ENCODE measurements around the gene SMIM32. TPM values are rescaled to one million over a fixed set of nuclear protein-coding genes. Genes with fewer than 3 reads are reported as not detected.

SMIM32 gene
- total and polyA plus RNA-seq, 9 of the 15 experiments (the other 6 are each of a cell fraction or from before 2014, with no cell fraction given): not detected

GRCh38 chr5:136166909-136167308 lies 26.1 kb downstream of the SMIM32 start:
- Histone ChIP-seq H3K9me3 (replicated peaks; ENCODE audit: control insufficient read depth, insufficient read depth, low read depth, low read length) (no peaks in the 10 kb centered on the region), H3K4me1 (replicated peaks in 1 of 2; ENCODE audit: control insufficient read depth in 2 of 2, insufficient read depth in 2 of 2, low read length in 2 of 2) (no peaks in the 10 kb centered on the region), H3K27me3 (ENCODE audit: control insufficient read depth in 2 of 2, insufficient read depth in 2 of 2, low read length in 2 of 2) (no peaks in the 10 kb centered on the region), H3K4me2 (ENCODE audit: insufficient read depth, low read length) (no peak overlapping the region), H2AFZ (ENCODE audit: low read depth, low read length) (no peak overlapping the region), H4K20me1 (replicated peaks; ENCODE audit: control insufficient read depth, insufficient read depth, low read length) (no peaks in the 10 kb centered on the region), H3K27ac (ENCODE audit: extremely low read depth, low read depth, low read length) (no peak overlapping the region), H3K4me3 (no peak overlapping the region), H3K36me3 (ENCODE audit: control insufficient read depth, insufficient read depth, low read length) (peaks cover 39% of the 10 kb centered on the region; the same call in 2 of the 3 replicates), H3K9ac (ENCODE audit: insufficient read depth in 1 of 2, low read depth in 2 of 2, low read length in 2 of 2) (no peak overlapping the region), H3K79me2 (ENCODE audit: control insufficient read depth, insufficient read depth, low read length) (no peaks in the 10 kb centered on the region; the same call in 2 of the 3 replicates), H3K9me1 (ENCODE audit: control insufficient read depth, insufficient read depth, low read length) (no peaks in the 10 kb centered on the region)
- POLR2A ChIA-PET: no interaction called here
- ATAC-seq (no peak), FAIRE-seq (no peak), DNase-seq (ENCODE audit: extremely low read depth in 1 of 4, low spot score in 3 of 4) (no peak)
- in situ Hi-C loops (cut with MboI) (no loop called here), intact Hi-C loops (cut with micrococcal nuclease) (no loop called here)
- BruUV-seq (replicated peaks): no TSS peak
- CTCF ChIA-PET (ENCODE audit: low intra/inter-chr PET ratio): no interaction called here
- 88% methylated on average over 4 of the region's 4 CpGs for WGBS (ENCODE audit: insufficient coverage, low coverage, missing lambda C conversion rate)
- TF ChIP-seq ZNF436 (CRISPR knock-in tag; IDR thresholded peaks at IDR 0.05) (no peak), FUS (optimal IDR thresholded peaks at IDR 0.05; ENCODE audit: low read depth, low read length) (no peak), ZFPM2 (CRISPR knock-in tag; IDR thresholded peaks at IDR 0.05) (no peak), BRF1 (IDR thresholded peaks at IDR 0.05; ENCODE audit: borderline replicate concordance, extremely low read depth, insufficient read length) (no peak), MCM5 (IDR thresholded peaks at IDR 0.05; ENCODE audit: low read depth) (no peak)

DNA sequence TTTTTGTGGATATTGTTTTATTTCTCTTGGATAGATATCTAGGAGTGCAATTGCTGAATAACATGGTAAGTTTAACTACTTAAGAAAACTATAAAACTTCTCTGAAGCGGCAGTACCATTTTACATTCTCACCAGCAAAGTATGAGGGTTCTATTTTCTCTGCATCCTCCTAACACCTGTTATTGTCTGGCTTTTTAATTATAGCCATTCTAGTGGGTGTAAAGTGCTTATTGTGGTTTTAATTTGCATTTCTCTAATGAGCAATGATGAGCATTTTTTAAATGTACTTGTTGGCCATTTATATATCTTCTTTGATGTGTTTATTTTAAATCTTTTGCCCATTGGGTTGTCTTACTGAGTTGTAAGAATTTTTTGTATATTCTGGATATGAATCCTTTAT lies 28.7 kb downstream of the SMIM32 start:
- 100% methylated on average over 1 of the region's 1 CpG for WGBS (ENCODE audit: insufficient coverage, low coverage, missing lambda C conversion rate)
- TF ChIP-seq MTA3 (IDR thresholded peaks at IDR 0.05; ENCODE audit: borderline replicate concordance) (no peak), ZC3H4 (CRISPR knock-in tag; IDR thresholded peaks at IDR 0.05; ENCODE audit: borderline replicate concordance) (no peak), ZNF408 (CRISPR knock-in tag; IDR thresholded peaks at IDR 0.05; ENCODE audit: low read depth) (no peak), RBFOX2 (IDR thresholded peaks at IDR 0.05; ENCODE audit: low read depth, low read length) (no peak), POLR2AphosphoS5 (IDR thresholded peaks at IDR 0.05; ENCODE audit: control insufficient read depth, insufficient read depth, low read depth, low read length) (no peak), HINFP (tag; conservative IDR thresholded peaks at IDR 0.05; ENCODE audit: low read depth) (no peak), SMAD1 (IDR thresholded peaks at IDR 0.05; ENCODE audit: low read depth, low read length, partially characterized antibody) (no peak), PHF20 (IDR thresholded peaks at IDR 0.05; ENCODE audit: partially characterized antibody) (no peak), NR2C2 (CRISPR knock-in tag; IDR thresholded peaks at IDR 0.05) (no peak), NR2C2 (tag; IDR thresholded peaks at IDR 0.05) (no peak), TAF15 (IDR thresholded peaks at IDR 0.05; ENCODE audit: low read depth, low read length) (no peak), PHB (CRISPR knock-in tag; IDR thresholded peaks at IDR 0.05) (no peak)

More for the DNA sequence above, 28.7 kb downstream of the SMIM32 start:
- ChIA-PET CTCF (ENCODE audit: low intra/inter-chr PET ratio) (no interaction called here), POLR2A (interaction anchor here (1.2 kb wide), 1 partner anchor 11 kb away, joined by 3 read pairs; no protein-coding TSS in a partner anchor)
- Histone ChIP-seq H3K9ac (ENCODE audit: insufficient read depth in 1 of 2, low read depth in 2 of 2, low read length in 2 of 2) (no peak overlapping the region), H3K9me1 (ENCODE audit: control insufficient read depth, insufficient read depth, low read length) (no peaks in the 10 kb centered on the region), H4K20me1 (replicated peaks; ENCODE audit: control insufficient read depth, insufficient read depth, low read length) (no peaks in the 10 kb centered on the region), H3K4me2 (ENCODE audit: insufficient read depth, low read length) (no peak overlapping the region), H2AFZ (ENCODE audit: low read depth, low read length) (no peak overlapping the region), H3K79me2 (ENCODE audit: control insufficient read depth, insufficient read depth, low read length) (peaks cover 15% of the 10 kb centered on the region; the same call in 1 of the 3 replicates), H3K9me3 (replicated peaks; ENCODE audit: control insufficient read depth, insufficient read depth, low read depth, low read length) (no peaks in the 10 kb centered on the region), H3K27ac (ENCODE audit: extremely low read depth, low read depth, low read length) (no peak overlapping the region), H3K4me3 (no peak overlapping the region), H3K36me3 (ENCODE audit: control insufficient read depth, insufficient read depth, low read length) (peaks cover 47% of the 10 kb centered on the region; the same call in 2 of the 3 replicates), H3K4me1 (replicated peaks in 1 of 2; ENCODE audit: control insufficient read depth in 2 of 2, insufficient read depth in 2 of 2, low read length in 2 of 2) (no peaks in the 10 kb centered on the region), H3K27me3 (ENCODE audit: control insufficient read depth in 2 of 2, insufficient read depth in 2 of 2, low read length in 2 of 2) (no peaks in the 10 kb centered on the region)
- ATAC-seq (no peak), FAIRE-seq (no peak), DNase-seq (ENCODE audit: extremely low read depth in 1 of 4, low spot score in 3 of 4) (no peak)
- BruUV-seq (replicated peaks): no TSS peak
- intact Hi-C loops (cut with micrococcal nuclease): no loop called here
- in situ Hi-C loops (cut with MboI): no loop called here

Data from K562 (cell line).